DMS 273 treated with DMSO at 0.1 percent for 48 hours (cell line): ENCODE data around the gene TBX15.

Experiments
- DNase-seq: peaks from one replicate; lab custom pipeline; 2025; lab: John Stamatoyannopoulos, UW

TBX15 gene

GRCh38 chr1:119001181-119002027 lies 13.3 kb upstream of the TBX15 start:
- no peak for DNase-seq

GRCh38 chr1:119000371-119001180 lies 12.4 kb upstream of the TBX15 start:
- DNase-seq: no peak

GRCh38 chr1:118999348-119000071 lies 11.4 kb upstream of the TBX15 start:
- DNase-seq: no peak

- no peak for DNase-seq
Observed at GRCh38 chr1:118998171-118998570, 10.0 kb upstream of the TBX15 start.

DNA sequence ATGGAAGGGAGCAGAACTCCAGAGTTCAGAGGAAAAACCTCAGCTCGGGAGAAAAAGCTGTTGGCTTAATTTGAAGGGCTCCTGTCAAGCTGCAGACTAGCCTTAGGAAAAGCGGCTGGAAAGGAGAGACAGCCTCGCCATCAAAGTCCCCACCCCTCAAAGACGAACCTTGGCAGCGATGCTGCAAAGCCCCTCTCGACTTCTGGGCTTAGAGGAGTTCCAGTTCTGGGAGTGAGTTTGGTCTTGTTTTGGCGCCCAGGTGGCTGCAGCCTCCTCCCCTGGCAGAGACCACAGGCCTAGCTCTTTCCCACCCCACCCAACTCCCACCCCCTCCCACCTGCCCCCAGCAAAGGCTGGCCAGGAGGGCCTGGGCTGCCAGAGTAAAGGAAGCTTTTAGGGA lies 9.1 kb upstream of the TBX15 start:
- DNase-seq: no peak

DNA sequence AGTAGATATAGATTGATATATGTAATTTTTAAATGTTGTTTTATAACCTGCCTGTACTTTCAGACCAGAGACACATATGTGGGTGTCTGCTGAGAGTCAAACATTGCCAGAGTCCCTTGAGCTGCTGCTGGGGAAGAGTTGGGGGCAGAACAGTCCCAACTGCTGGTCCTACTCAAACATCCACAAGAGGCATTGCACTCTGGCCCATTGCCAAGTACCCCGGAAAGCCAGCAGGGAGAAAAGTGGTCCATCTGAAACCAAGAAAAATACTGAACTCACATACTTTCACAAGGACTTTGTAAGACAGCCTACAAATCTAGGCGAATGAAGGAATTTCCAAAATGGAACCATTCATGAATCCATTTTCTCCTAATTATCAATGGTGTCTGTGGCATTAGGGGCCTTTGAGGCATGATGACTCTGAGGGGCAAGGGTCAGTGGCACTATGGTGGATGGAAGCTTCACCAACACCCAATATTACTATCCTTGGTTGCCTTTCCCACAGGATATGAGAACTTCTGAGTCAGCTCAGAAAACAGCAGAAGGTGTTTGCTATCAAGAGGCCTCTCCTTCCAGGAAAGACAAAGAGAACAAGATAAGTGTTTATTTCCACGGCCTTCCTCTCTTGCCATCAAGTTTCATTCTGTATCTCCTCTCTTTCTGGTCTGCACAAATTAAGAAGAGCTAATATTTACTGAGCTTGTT lies 7.3 kb upstream of the TBX15 start:
- no peak for DNase-seq

- no peak for DNase-seq
Observed at GRCh38 chr1:118993700-118994026, 5.5 kb upstream of the TBX15 start.

DNA sequence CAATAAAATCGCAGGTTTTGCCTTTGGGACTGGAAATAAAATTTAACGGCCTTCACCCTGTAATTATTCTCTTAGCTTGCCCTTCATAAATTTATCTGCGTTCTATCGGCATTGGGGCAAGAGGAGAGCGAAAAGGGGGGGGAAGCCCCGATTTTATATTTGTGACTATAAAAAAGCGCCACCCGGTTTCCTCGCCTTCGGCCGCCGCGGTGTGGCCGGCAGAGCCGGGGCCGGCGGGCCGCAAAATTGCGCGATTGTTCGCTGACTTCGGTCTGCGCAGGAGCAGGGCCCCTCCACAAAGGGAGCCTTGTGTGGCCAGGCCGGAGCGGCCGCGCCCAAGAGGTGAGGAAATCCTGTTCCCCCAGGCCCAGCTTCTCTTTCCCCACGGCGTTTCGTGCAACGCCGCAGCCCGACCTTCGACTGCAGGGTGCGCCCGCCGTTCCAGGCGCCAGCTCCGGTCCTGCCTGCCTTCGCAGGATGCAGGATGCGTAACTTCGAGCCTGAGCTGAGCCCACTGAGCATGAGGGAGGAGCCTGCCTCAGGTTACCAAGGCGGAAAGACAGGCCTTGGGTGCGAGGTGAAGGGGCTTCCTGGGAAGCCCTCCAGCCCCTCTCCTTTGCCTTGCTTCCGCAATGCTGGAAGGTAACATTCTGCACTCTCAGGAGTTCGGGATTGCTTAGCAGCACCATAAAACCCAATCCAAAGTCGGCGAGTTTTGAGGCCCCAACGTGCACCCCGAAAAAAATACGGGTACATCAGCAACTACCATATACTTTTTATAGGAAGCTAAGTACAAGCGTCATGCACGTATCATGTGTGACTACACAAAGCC lies 4.9 kb upstream of the TBX15 start:
- DNase-seq: no peak

DNA sequence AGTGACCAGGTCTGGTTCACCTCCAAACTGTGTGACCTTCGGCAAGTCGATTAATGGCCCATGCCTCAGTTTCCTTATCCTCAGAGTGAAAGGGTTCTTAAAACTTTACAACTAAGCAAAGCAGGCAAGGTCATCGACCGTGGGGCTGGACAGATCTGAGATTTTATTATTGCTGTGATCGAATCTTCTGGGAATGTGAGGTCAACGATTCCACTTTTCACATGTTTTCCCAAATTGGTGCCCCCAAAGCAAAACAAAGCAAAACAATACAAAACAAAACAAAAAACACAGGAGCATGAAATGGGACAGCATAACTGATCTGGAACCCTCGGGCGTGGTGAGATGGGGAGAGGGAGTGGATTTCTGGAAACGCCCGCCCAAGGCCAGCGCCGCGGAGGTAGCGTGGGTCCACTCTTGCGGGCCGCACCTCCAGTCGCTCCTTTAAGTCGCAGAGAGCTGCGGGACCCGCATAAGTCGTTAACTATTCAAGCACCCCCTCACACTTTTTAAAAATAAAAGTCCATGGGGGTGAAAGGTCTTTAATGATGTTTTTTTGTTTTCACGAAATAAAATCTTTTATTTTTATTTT lies 4.2 kb upstream of the TBX15 start:
- DNase-seq: no peak

DNA sequence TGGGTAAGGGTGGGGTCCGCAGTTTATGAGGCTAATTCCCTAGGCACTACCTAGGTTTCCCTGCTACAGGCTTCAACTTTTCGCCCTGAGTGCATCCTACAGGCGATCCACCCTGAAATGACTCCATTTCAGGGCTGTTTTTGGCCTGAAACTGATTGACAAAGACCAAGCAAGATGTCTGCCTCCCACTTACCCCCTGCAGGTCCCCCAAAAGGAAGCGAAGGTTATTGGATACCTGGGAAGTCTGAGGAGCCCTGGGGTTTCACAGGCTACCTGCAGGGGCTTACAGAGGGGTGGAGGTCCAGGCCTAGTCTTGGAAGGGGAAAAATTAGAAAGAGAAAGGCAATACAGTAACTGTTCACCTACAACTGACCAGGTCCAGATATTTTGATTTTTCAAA lies 3.3 kb upstream of the TBX15 start:
- no peak for DNase-seq

GRCh38 chr1:118990513-118991152 lies 2.5 kb upstream of the TBX15 start:
- DNase-seq: no peak

DNA sequence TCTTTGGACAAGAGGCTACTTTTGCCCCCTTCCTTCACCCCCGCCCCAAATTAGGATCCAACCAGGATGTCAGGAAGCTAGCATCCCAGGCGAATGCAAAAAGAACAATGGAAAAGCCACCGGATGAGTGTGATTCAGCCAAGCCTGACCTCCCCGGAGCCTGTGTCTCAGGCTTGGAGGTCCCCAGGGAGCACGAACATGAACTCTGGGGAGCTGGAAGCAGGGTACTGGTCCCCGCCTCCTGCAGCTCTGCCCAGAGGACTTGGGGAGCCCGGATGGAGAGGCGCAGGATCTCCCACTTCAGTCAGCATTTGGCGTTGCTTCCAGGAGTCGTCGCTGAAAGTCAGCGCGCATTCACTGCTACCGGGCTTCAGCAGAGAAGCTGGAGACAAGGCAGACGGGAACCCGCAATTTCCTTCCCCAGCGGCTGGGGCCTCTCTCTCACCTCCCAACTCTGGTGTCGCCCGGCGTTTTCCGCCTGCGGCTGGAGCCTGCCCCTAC lies 1.8 kb upstream of the TBX15 start:
- DNase-seq: no peak

DNA sequence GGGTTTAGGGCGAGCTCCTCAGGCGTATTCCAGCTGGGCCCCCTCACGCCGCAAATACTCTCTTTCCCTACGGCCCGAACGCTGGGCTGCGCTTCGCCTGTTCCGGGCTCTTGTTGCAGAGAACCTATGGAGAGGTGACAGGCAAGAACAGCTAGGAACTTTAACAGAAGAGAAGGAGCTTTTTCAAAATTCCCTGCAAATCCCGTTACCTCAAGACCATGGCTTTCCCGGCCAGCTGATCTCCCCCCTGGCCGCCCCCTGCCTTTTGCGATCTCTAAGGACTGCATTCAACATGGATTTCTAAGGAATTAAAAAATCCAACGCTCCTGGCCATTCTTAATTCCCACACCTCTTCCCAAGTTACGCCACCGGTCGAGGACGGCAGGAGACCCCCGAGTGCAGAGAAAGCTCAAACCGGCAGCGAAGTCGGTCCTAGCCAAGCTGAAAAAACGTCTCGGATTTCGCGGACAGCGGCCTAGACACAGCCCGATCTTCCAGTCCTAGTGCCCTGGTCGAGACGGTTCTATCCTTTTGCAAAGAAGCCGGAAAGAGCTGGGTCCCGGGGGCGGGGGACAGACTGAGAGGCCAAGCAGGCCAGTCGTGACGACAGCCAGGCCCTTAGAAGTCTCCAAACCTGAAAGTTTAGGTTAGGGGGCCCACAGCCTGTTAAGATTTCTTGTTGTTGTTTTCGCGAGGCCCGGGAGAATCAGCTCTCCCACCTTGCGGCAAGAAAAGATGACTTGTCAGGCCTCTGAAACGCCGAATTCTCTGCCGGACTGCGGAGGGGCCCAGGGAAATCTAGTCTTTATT lies 1.1 kb upstream of the TBX15 start:
- DNase-seq: no peak

GRCh38 chr1:118987468-118988185 lies 516 bp downstream of the TBX15 start:
- DNase-seq: no peak

DNA sequence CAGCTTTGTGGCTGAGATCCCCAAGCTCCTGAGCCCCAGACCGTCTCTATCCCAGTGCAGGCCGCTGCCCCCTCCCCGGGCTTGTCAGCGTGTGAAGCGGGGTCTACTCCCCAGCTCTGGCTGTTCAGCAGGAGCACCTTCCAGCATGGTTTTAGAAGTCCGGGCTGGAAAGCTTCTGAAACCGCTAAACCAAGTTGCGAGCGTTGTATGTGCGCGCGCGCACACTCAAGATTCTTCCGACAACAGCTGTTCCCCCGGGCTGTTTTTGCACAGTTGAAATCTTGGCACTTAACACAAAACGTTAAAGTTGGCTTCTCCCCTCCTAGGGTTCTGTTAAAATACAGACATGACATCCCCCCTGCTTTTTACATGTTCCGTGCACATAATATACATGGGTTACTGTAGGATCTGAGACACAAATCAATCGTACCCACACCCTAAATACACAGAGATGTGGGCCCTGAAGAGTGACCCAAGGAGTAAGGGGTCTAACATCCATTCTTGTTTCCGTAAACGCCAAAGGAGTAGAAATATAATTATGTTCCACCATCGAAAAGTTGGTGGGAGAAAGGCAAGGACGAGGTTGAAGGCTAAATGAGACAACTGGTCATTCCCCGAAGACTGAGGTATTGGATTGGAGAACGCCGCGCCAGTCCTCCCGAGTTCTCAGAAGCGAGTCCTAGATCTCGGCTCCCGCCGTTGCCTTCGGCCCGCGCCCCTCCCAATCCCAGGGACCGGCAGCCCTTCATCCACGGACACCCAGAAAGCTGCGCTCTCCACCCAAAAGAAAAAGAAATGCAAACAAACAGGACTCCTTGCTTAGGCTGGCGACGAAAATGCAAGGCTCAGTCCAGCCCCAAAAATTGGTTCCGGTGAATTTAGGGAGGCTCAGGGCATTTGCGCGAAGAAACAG lies 1.3 kb downstream of the TBX15 start:
- DNase-seq: no peak

GRCh38 chr1:118985640-118986554 lies 2.2 kb downstream of the TBX15 start:
- DNase-seq: no peak
